Progenitor cell of endocrine pancreas (in vitro differentiated cells): ENCODE measurements around the gene HAX1. TPM values are rescaled to one million over a fixed set of nuclear protein-coding genes. Genes with fewer than 3 reads are reported as not detected.
"Not testable (repeated sequence)": the region's sequence is repeated elsewhere in the genome, so short reads cannot be mapped to it uniquely, and the experiment has no call there.

ENCODE experiments used
- DNase-seq: peaks from one replicate; pipeline ENCODE4 v3.0.0; 2021; ENCODE audit warnings: low spot score; ENCODE audit not compliant: unreplicated experiment
- H3K27ac Mint-ChIP-seq: 2 replicates; pipeline ENCODE4 v1.8.0; 2021; ENCODE audit warnings: mild to moderate bottlenecking, moderate library complexity, mixed read lengths
- H3K27me3 Mint-ChIP-seq: 2 replicates; pipeline ENCODE4 v1.8.0; 2021; ENCODE audit warnings: mixed read lengths
- H3K36me3 Mint-ChIP-seq: 2 replicates; pipeline ENCODE4 v1.8.0; 2022; ENCODE audit warnings: mixed read lengths; ENCODE audit not compliant: insufficient read depth
- H3K4me1 Mint-ChIP-seq: 2 replicates; pipeline ENCODE4 v1.8.0; 2021; ENCODE audit warnings: low read depth, mixed read lengths
- H3K4me3 Mint-ChIP-seq: 2 replicates; pipeline ENCODE4 v1.8.0; 2021; ENCODE audit warnings: low read depth, mild to moderate bottlenecking, moderate library complexity, mixed read lengths
- H3K9me3 Mint-ChIP-seq: 2 replicates; pipeline ENCODE4 v1.8.0; 2021; ENCODE audit warnings: low read depth, mixed read lengths
- total RNA-seq: library from RNA; stranded (reverse); gene quantifications from 2 replicates; pipeline ENCODE4 v1.2.1, GENCODE V29; 2021
- TF ChIP-seq, protein P1 (sequence below): fragments of 200-600 bp; sonication (generic); IDR thresholded peaks from one replicate; pipeline ENCODE4 v1.5.0; 2021; ENCODE audit warnings: antibody characterized with exemption, mild to moderate bottlenecking; ENCODE audit not compliant: unreplicated experiment

HAX1 gene
- total RNA-seq, 1 donor from 2014 or later = 52.3 TPM

- no peak overlapping the region for H3K4me3 Mint-ChIP-seq
- H3K9me3 Mint-ChIP-seq = peaks cover 6% of the 10 kb centered on the region
- H3K27me3 Mint-ChIP-seq = peaks cover 4% of the 10 kb centered on the region
- no peak for DNase-seq
- H3K36me3 Mint-ChIP-seq = no peaks in the 10 kb centered on the region
- TF ChIP-seq, protein P1, sequence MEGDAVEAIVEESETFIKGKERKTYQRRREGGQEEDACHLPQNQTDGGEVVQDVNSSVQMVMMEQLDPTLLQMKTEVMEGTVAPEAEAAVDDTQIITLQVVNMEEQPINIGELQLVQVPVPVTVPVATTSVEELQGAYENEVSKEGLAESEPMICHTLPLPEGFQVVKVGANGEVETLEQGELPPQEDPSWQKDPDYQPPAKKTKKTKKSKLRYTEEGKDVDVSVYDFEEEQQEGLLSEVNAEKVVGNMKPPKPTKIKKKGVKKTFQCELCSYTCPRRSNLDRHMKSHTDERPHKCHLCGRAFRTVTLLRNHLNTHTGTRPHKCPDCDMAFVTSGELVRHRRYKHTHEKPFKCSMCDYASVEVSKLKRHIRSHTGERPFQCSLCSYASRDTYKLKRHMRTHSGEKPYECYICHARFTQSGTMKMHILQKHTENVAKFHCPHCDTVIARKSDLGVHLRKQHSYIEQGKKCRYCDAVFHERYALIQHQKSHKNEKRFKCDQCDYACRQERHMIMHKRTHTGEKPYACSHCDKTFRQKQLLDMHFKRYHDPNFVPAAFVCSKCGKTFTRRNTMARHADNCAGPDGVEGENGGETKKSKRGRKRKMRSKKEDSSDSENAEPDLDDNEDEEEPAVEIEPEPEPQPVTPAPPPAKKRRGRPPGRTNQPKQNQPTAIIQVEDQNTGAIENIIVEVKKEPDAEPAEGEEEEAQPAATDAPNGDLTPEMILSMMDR = no peak
- no peaks in the 10 kb centered on the region for H3K4me1 Mint-ChIP-seq
- no peak overlapping the region for H3K27ac Mint-ChIP-seq
Measured at GRCh38 chr1:154304664-154305337, 32.4 kb downstream of the HAX1 start.

DNA sequence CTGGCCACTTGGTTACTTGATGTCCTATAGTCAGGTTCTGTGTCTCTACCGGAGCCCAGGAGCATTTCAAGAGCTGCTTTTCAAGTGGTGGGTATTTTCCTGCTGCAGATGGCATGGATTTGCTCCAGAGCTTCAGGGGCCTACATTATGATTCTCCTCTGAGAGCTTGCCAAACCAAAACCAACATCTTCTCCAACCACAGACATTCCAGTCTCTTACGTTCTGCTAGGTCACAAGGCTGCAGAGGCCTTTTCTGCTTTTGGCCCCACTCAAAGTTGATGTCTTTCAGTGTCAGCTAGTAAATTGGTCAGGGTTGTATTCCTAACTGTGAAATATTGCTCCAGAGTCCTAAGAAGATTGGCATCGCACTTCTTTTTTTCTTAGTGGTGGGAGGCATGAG lies 33.7 kb downstream of the HAX1 start:
- Mint-ChIP-seq H3K4me3 (no peak overlapping the region), H3K36me3 (no peaks in the 10 kb centered on the region), H3K4me1 (no peaks in the 10 kb centered on the region), H3K27ac (no peak overlapping the region), H3K27me3 (peaks cover 4% of the 10 kb centered on the region), H3K9me3 (peaks cover 6% of the 10 kb centered on the region)
- TF ChIP-seq, protein P1 = no peak
- DNase-seq = no peak

GRCh38 chr1:154307670-154308270 lies 35.3 kb downstream of the HAX1 start:
- not testable (repeated sequence) for H3K36me3 Mint-ChIP-seq, DNase-seq, H3K9me3 Mint-ChIP-seq, H3K27me3 Mint-ChIP-seq, H3K4me1 Mint-ChIP-seq, H3K27ac Mint-ChIP-seq, H3K4me3 Mint-ChIP-seq

DNA sequence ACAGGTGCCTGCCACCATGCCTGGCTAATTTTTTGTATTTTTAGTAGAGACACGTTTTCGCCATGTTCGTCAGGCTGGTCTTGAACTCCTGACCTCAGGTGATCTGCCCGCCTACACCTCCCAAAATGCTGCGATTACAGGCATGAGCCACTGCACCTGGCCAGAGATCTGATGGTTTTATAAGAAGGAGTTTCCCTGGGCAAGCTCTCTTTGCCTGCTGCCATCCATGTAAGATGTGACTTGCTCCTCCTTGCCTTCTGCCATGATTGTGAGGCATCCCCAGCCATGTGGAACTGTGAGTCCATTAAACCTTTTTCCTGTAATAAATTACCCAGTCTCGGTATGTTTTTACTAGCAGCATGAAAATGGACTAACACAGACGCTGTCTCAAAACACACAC lies 36.7 kb downstream of the HAX1 start:
- not testable (repeated sequence) for DNase-seq, H3K9me3 Mint-ChIP-seq, H3K36me3 Mint-ChIP-seq, H3K4me1 Mint-ChIP-seq, H3K27ac Mint-ChIP-seq, H3K4me3 Mint-ChIP-seq, H3K27me3 Mint-ChIP-seq

GRCh38 chr1:154312229-154313065 lies 40.0 kb downstream of the HAX1 start:
- H3K36me3 Mint-ChIP-seq = not testable (repeated sequence)

DNA sequence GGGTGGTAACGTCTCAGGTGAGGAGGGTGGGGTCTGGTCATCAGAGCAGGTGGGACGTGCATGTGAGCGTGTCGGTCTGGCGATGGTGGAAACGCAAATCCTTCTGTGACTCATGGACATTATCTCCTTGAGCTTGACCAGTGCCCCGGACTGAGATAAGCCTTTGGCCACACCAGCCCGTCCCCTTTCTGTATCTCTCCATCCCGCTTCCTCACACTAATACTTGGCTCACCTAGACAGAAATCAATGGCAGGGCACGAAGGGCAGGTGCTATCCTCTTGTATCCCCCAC lies 40.6 kb downstream of the HAX1 start:
- DNase-seq = no peak
- Mint-ChIP-seq H3K27ac (no peak overlapping the region), H3K9me3 (peaks cover 10% of the 10 kb centered on the region), H3K4me1 (no peaks in the 10 kb centered on the region), H3K4me3 (no peak overlapping the region), H3K27me3 (peaks cover 4% of the 10 kb centered on the region), H3K36me3 (no peaks in the 10 kb centered on the region)
- TF ChIP-seq, protein P1 = no peak

More at GRCh38 chr1:154312229-154313065, 40.0 kb downstream of the HAX1 start:
- H3K4me1 Mint-ChIP-seq, H3K9me3 Mint-ChIP-seq, DNase-seq, H3K27ac Mint-ChIP-seq, H3K27me3 Mint-ChIP-seq, H3K4me3 Mint-ChIP-seq: not testable (repeated sequence)

- H3K36me3 Mint-ChIP-seq, DNase-seq, H3K4me1 Mint-ChIP-seq, H3K9me3 Mint-ChIP-seq, H3K4me3 Mint-ChIP-seq, H3K27me3 Mint-ChIP-seq: not testable (repeated sequence)
- peak overlapping the region; percentile 86 for H3K27ac Mint-ChIP-seq
Measured at GRCh38 chr1:154314226-154314625, 41.8 kb downstream of the HAX1 start.
